Ishikawa (cell line): ENCODE data around the gene GDAP1L1.

Experiments
- CREB1 ChIP-seq: IDR thresholded peaks from 2 replicates; pipeline ENCODE4 v1.6.1; 2012; ENCODE audit warnings: low read depth
- EGR1 ChIP-seq: IDR thresholded peaks from 2 replicates; pipeline ENCODE4 v1.6.1; 2012
- MAX ChIP-seq: IDR thresholded peaks from 2 replicates; pipeline ENCODE4 v1.6.1; 2012
- RAD21 ChIP-seq: IDR thresholded peaks from 2 replicates; pipeline ENCODE4 v1.6.1; 2012; ENCODE audit warnings: low read depth
- REST ChIP-seq: IDR thresholded peaks from 2 replicates; pipeline ENCODE4 v1.6.1; 2012; ENCODE audit warnings: low read depth, mild to moderate bottlenecking
- TAF1 ChIP-seq: IDR thresholded peaks from 2 replicates; pipeline ENCODE4 v1.6.1; 2012; ENCODE audit warnings: low read depth, mild to moderate bottlenecking
- TCF12 ChIP-seq: IDR thresholded peaks from 2 replicates; pipeline ENCODE4 v1.6.1; 2012; ENCODE audit warnings: low read depth
- YY1 ChIP-seq: IDR thresholded peaks from 2 replicates; pipeline ENCODE4 v1.6.1; 2012; ENCODE audit warnings: low read depth

DNA sequence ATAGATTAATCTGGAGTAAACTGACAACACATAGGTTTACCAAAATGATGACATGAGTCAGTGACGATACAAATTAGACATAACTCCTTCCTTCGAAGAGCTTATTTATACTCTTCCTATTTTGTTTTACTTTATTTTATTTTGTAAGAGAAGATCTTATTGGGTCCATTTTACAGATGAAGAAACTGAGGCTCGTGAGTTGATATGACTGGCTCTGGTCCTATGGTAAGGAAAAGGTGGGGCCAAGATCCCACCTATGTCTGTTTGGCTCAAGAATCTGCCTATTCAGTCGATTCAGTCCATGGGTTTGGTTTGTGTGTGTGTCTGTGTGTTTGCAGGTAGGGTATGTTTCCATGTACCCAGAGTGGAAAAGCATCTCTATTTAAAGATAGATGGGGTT lies 81.3 kb downstream of the GDAP1L1 start:
- TF ChIP-seq TCF12 (no peak), TAF1 (no peak), RAD21 (no peak), MAX (no peak), YY1 (no peak), CREB1 (no peak), REST (no peak), EGR1 (no peak)
